Measurements from ENCODE around the gene GGTA1. TPM values are rescaled to one million over a fixed set of nuclear protein-coding genes. Genes with fewer than 3 reads are reported as not detected.

Gene GGTA1
- total RNA-seq, 4 donors from 2014 or later, result 1.9 to 37.8 (median 3.5) TPM; not detected in 1

DNA sequence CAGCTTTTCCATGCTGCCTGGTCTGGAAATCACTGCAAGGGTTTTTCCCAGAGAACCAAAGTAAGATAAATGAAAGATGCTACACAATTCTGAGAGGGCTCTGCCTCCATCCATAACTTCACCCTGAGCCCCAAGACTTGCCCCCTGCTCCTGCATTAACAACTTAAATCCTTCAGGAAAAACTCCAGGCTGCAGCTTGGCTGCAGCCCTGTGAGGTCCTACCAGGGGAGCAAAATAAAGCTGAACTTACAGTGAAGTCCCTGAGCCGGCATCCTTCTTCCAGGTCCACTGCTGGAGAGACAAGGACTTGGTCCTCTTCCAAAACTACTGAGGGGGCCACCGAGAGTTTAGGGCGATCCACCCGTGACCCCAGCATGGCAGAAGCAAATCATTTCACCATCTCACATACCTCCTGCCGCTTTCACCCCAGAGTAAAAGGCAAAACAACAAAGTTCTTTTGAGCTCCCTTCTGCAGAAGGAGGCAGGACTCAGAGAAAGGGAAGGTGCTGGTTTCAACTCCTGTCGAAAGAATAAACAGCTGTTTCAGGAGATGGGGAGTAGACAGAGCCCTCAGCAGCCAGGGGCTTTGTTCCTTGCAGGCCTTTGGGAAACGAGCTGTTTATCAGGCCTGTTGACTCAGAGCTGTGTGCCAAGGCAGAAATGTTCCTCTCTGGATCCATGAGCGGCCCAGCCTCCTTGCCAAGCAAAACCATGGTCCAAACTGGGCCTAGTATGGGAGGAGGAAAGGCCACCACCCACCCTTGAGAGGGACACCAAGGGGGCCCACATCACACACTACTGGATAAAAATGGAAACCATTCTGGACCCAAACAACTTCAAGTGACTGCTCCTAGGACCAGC lies 20.6 kb downstream of the GGTA1 start:
- peaks cover 0 to 18% (median 0%) of the 10 kb centered on the region in 4 donors for H3K4me1 ChIP-seq
- no peaks in the 10 kb centered on the region for H3K36me3 ChIP-seq
- no peak overlapping the region for H3K27ac ChIP-seq
- intact Hi-C loops (cut with DNase I; ENCODE audit: low total_unique reads), result no loop called here
- no peak for DNase-seq
- no peak for TF ChIP-seq POLR2AphosphoS5 (IDR thresholded peaks at IDR 0.05)
- TF ChIP-seq POLR2A (IDR thresholded peaks at IDR 0.05), result no peak
- TF ChIP-seq EP300 (IDR thresholded peaks at IDR 0.05; ENCODE audit: low read depth), result no peak
- TF ChIP-seq, protein P1, sequence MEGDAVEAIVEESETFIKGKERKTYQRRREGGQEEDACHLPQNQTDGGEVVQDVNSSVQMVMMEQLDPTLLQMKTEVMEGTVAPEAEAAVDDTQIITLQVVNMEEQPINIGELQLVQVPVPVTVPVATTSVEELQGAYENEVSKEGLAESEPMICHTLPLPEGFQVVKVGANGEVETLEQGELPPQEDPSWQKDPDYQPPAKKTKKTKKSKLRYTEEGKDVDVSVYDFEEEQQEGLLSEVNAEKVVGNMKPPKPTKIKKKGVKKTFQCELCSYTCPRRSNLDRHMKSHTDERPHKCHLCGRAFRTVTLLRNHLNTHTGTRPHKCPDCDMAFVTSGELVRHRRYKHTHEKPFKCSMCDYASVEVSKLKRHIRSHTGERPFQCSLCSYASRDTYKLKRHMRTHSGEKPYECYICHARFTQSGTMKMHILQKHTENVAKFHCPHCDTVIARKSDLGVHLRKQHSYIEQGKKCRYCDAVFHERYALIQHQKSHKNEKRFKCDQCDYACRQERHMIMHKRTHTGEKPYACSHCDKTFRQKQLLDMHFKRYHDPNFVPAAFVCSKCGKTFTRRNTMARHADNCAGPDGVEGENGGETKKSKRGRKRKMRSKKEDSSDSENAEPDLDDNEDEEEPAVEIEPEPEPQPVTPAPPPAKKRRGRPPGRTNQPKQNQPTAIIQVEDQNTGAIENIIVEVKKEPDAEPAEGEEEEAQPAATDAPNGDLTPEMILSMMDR (IDR thresholded peaks at IDR 0.05), result no peak
- H3K9me3 ChIP-seq, result no peaks in the 10 kb centered on the region
- 64 to 77% methylated on average over 3 to 8 of the region's 8 CpGs for WGBS, 2 donors (ENCODE audit: low coverage in 1 of 2)
- no peaks in the 10 kb centered on the region for H3K27me3 ChIP-seq
- no peak overlapping the region for H3K4me3 ChIP-seq
- in situ Hi-C loops (cut with MboI; ENCODE audit: low pct_ligation_motif_present in 1 of 4, low pct_unique_long_range_greater_than_20kb in 1 of 4, low sequenced_read_pairs in 3 of 4), result no loop called here

DNA sequence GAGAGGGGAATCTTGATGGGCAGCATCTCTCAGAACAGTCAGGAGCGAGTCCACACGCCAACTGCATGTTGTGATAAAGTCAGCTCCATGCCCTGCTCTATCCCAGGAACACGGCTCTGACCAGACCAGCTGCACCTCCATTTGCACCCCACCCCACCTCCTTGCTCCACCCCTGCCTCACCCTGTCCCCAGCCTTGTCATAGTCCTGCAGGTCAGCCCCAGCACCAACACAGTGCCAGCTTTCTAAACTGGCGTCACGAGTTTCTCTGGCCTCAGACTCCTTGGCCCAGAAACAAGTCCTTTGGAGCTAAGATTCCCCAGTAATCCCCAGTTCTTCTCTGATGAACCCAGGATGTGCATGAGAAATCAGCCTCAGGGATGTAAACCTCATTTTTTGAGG lies 23.5 kb downstream of the GGTA1 start:
- H3K36me3 ChIP-seq, result no peaks in the 10 kb centered on the region
- in situ Hi-C loops (cut with MboI; ENCODE audit: low pct_ligation_motif_present in 1 of 4, low pct_unique_long_range_greater_than_20kb in 1 of 4, low sequenced_read_pairs in 3 of 4), result no loop called here

DNA sequence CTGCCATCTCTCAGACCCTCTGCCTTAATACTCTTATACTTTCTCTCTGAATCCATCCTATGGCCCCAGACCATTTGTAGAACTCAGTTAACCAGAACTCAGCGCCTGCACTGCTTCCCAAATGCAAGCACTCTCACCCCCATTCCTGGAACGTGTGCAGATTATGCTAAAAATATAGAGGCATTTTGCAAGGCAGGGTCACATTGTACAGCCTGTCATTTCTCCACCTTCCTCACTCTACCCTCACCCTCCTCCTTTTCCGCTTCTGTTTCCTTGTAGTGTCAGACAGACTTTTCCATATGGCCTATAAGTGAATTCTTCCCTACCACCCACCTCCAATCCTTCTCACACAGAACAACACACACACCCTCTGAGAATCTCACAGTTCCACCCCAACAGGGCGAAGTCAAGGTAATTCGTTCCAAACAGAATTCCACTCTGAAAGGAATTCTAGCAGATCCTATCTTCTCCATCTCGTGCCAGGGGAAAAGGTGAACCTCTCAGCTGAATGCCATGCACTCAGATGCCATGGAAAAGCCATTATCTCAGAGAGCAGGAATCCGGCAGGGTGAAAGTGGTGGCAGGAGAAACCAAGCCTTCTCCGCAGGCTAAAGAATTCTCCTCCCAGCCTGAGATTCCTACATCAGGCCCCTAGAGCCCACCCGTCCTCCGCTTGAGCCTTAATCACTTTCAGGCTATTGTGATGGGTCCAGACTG lies 25.3 kb downstream of the GGTA1 start:
- in situ Hi-C loops (cut with MboI; ENCODE audit: low pct_ligation_motif_present in 1 of 4, low pct_unique_long_range_greater_than_20kb in 1 of 4, low sequenced_read_pairs in 3 of 4), result no loop called here
- intact Hi-C loops (cut with DNase I; ENCODE audit: low total_unique reads), result no loop called here
- H3K27ac ChIP-seq, result no peak overlapping the region
- no peak for TF ChIP-seq POLR2AphosphoS5 (IDR thresholded peaks at IDR 0.05)
- TF ChIP-seq, protein P1 (IDR thresholded peaks at IDR 0.05), result no peak
- no peak for TF ChIP-seq EP300 (IDR thresholded peaks at IDR 0.05; ENCODE audit: low read depth)
- no peak for TF ChIP-seq POLR2A (IDR thresholded peaks at IDR 0.05)
- H3K4me3 ChIP-seq, result no peak overlapping the region
- no peaks in the 10 kb centered on the region for H3K9me3 ChIP-seq
- H3K4me1 ChIP-seq, result peaks cover 0 to 14% (median 0%) of the 10 kb centered on the region in 4 donors
- H3K36me3 ChIP-seq, result no peaks in the 10 kb centered on the region
- 76 to 89% methylated on average over 3 to 10 of the region's 10 CpGs for WGBS, 2 donors (ENCODE audit: low coverage in 1 of 2)
- DNase-seq, result no peak
- peaks cover 3% of the 10 kb centered on the region for H3K27me3 ChIP-seq

More for the DNA sequence above, 23.5 kb downstream of the GGTA1 start:
- Histone ChIP-seq H3K27ac (no peak overlapping the region), H3K9me3 (no peaks in the 10 kb centered on the region), H3K4me1 (peaks cover 0 to 18% (median 0%) of the 10 kb centered on the region in 4 donors), H3K4me3 (no peak overlapping the region), H3K27me3 (no peaks in the 10 kb centered on the region)
- DNase-seq, result no peak
- TF ChIP-seq EP300 (IDR thresholded peaks at IDR 0.05; ENCODE audit: low read depth) (no peak), POLR2A (IDR thresholded peaks at IDR 0.05) (no peak), POLR2AphosphoS5 (IDR thresholded peaks at IDR 0.05) (no peak)
- TF ChIP-seq, protein P1 (IDR thresholded peaks at IDR 0.05), result no peak
- WGBS, 2 donors (ENCODE audit: low coverage in 1 of 2), result 82% methylated on average over 5 of the region's 5 CpGs; no CpG with 5 or more reads in 1 of the 2 donors
- intact Hi-C loops (cut with DNase I; ENCODE audit: low total_unique reads), result no loop called here

DNA sequence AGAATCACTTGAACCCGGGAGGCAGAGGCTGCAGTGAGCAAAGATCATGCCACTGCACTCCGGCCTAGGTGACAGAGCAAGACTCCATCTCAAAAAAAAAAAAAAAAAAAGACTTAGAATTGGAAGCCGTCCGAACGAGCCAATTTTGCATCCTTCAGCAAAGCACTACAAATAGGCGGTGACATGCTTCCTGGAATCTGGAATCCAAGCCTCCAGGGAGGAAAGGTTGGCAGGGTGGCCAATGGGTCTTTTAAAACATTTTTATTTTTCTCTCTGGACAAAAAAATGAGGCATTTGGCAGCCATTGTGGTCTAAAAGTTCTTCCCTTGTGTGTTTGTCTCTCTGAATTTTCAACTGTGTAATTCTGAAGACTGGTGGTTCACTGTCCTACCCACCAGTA lies 26.4 kb downstream of the GGTA1 start:
- intact Hi-C loops (cut with DNase I; ENCODE audit: low total_unique reads) (no loop called here), in situ Hi-C loops (cut with MboI; ENCODE audit: low pct_ligation_motif_present in 1 of 4, low pct_unique_long_range_greater_than_20kb in 1 of 4, low sequenced_read_pairs in 3 of 4) (no loop called here)
- Histone ChIP-seq H3K27ac (no peak overlapping the region), H3K9me3 (no peaks in the 10 kb centered on the region), H3K4me1 (peaks cover 0 to 2% (median 0%) of the 10 kb centered on the region in 4 donors), H3K27me3 (peaks cover 3% of the 10 kb centered on the region), H3K36me3 (no peaks in the 10 kb centered on the region), H3K4me3 (no peak overlapping the region)
- WGBS, 2 donors (ENCODE audit: low coverage in 1 of 2), result 94 to 100% methylated on average over 4 to 6 of the region's 6 CpGs
- no peak for DNase-seq
- TF ChIP-seq EP300 (IDR thresholded peaks at IDR 0.05; ENCODE audit: low read depth) (no peak), POLR2AphosphoS5 (IDR thresholded peaks at IDR 0.05) (no peak), POLR2A (IDR thresholded peaks at IDR 0.05) (no peak)
- TF ChIP-seq, protein P1 (IDR thresholded peaks at IDR 0.05), result no peak

Measured in transverse colon (tissue), 4 donors.